Kidney (tissue), 14 donors: ENCODE measurements around the gene BEST4. TPM values are rescaled to one million over a fixed set of nuclear protein-coding genes. Genes with fewer than 3 reads are reported as not detected.

Source experiments
- DNase-seq, 5 donors: peaks; one replicate each; pipeline ENCODE4 v3.0.0-alpha.2; 2013 to 2020
- FAIRE-seq: peaks from 2 replicates; lab custom pipeline; 2012; peaks lifted over from hg19 to GRCh38; lab: Jason Lieb, UNC
- H3K27ac ChIP-seq, 2 donors: one replicate each; pipeline ENCODE4 v1.7.0; 2013; ENCODE audit warnings: low read depth in 2 of 2, low read length in 2 of 2, inconsistent platforms in 1 of 2
- H3K27me3 ChIP-seq: one replicate; pipeline ENCODE4 v1.7.1; 2013; ENCODE audit warnings: low read length, inconsistent platforms; ENCODE audit not compliant: control insufficient read depth, insufficient read depth
- H3K36me3 ChIP-seq, 3 donors: one replicate each; pipeline versions ENCODE4 v1.7.0 to v1.7.1; 2013; ENCODE audit warnings: low read length in 3 of 3, control low read depth in 1 of 3, inconsistent platforms in 1 of 3; ENCODE audit not compliant: insufficient read depth in 3 of 3, control insufficient read depth in 2 of 3
- H3K4me1 ChIP-seq, 3 donors: one replicate each; pipeline versions ENCODE4 v1.7.0 to v1.7.1; 2013; ENCODE audit warnings: low read length in 3 of 3, inconsistent platforms in 1 of 3, low read depth in 1 of 3; ENCODE audit not compliant: control insufficient read depth in 2 of 3, insufficient read depth in 2 of 3
- H3K4me3 ChIP-seq, 3 donors: one replicate each; pipeline versions ENCODE4 v1.7.0 to v1.8.1; 2013; ENCODE audit warnings: low read length in 3 of 3, control low read depth in 1 of 3, inconsistent platforms in 1 of 3
- H3K9ac ChIP-seq, 3 donors: one replicate each; pipeline versions ENCODE4 v1.7.0 to v1.7.1; 2013; ENCODE audit warnings: low read length in 3 of 3, control low read depth in 1 of 3, inconsistent platforms in 1 of 3
- H3K9me3 ChIP-seq, 3 donors: one replicate each; pipeline versions ENCODE4 v1.7.0 to v1.7.1; 2013; ENCODE audit warnings: low read length in 3 of 3, control low read depth in 1 of 3, inconsistent platforms in 1 of 3; ENCODE audit not compliant: control insufficient read depth in 2 of 3, insufficient read depth in 1 of 3
- intact Hi-C: fragments of 100-400 bp; cut with DNase I; formaldehyde crosslinking; loops from one replicate; pipeline ENCODE4 v1.11.1; 2022
- polyA plus RNA-seq: library from polyadenylated mRNA; stranded (reverse); fragments of 350-450 nt; fragmentation: Illumina TruSeq; extraction: RNeasy Lipid Tissue Mini Kit (QIAGEN cat#74804); gene quantifications from one replicate; pipeline ENCODE4 v1.2.3, GENCODE V29; 2014; ENCODE audit warnings: low read depth, low replicate concordance; ENCODE audit not compliant: insufficient read depth
- total RNA-seq: library from RNA; stranded (reverse); fragmentation: NEBNext Ultra II Directional; extraction: Animal tissue kit (Norgen Biotek cat#: 25700); gene quantifications from one replicate; pipeline ENCODE4 v1.2.1, GENCODE V29; 2021
- TF ChIP-seq, protein P1 (sequence below): IDR thresholded peaks from 3 replicates; pipeline ENCODE4 v1.5.1; 2012; ENCODE audit warnings: mild to moderate bottlenecking, moderate library complexity, borderline replicate concordance; ENCODE audit not compliant: insufficient read depth; ENCODE audit errors: extremely low read depth
- donor health status: control.
- donor health status: control.
- donor health status: control.
- donor health status: control.
- donor health status: control.
- donor health status: DM: yes; HTN: yes; CAD: no.
- donor health status: Normal renal cell carcinoma (clear cell type).

BEST4 gene
- total and polyA plus RNA-seq, 2 donors from 2014 or later = 0.37 to 0.50 TPM

DNA sequence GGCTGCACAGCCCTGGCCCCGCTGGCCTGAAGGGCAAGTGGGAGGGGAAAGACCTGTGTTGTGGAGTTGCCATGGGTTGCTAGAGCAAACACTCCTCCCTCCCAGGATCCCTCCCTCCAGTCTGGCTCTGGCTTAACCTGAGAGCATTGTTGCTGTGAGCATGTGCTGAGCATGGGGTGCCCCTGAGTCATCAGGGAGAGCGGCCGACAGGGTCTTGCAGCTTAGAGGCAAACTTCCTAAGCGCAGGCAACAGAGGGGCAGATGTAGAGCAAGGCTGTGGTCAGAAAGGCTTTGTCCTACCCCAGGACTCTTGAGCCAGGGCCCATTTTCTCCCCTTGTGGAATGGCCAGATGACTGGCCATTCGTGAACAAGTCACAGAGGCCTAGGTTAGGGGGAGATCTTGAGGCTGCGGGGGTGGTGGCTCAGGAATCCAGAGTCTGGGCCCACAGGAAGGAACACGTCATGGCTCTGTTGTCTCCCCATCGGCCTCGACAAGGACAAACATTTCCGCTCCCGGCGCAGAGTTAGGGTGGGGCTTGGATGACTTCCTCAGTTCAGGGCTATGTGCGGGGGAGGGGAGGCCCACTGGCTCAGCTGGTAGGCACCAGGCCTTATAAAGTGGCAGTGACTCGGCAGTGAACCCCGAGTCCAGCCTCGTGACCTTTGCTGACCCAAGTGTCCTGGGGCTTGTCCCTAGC, 19.5 kb upstream of the BEST4 start:
- peak; percentile 49 for FAIRE-seq
- H3K4me1 ChIP-seq = peaks cover 19 to 46% (median 39%) of the 10 kb centered on the region in 3 donors
- no peaks in the 10 kb centered on the region for H3K27me3 ChIP-seq
- TF ChIP-seq, protein P1, sequence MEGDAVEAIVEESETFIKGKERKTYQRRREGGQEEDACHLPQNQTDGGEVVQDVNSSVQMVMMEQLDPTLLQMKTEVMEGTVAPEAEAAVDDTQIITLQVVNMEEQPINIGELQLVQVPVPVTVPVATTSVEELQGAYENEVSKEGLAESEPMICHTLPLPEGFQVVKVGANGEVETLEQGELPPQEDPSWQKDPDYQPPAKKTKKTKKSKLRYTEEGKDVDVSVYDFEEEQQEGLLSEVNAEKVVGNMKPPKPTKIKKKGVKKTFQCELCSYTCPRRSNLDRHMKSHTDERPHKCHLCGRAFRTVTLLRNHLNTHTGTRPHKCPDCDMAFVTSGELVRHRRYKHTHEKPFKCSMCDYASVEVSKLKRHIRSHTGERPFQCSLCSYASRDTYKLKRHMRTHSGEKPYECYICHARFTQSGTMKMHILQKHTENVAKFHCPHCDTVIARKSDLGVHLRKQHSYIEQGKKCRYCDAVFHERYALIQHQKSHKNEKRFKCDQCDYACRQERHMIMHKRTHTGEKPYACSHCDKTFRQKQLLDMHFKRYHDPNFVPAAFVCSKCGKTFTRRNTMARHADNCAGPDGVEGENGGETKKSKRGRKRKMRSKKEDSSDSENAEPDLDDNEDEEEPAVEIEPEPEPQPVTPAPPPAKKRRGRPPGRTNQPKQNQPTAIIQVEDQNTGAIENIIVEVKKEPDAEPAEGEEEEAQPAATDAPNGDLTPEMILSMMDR = no peak
- peaks cover 0 to 8% (median 4%) of the 10 kb centered on the region in 3 donors for H3K36me3 ChIP-seq
- peak overlapping the region; percentile 98 to 100 for H3K27ac ChIP-seq
- peak overlapping the region in 2 of 3 donors; percentile 50 to 97 for H3K9ac ChIP-seq
- peak overlapping the region in 1 of 3 donors; percentile 40 for H3K4me3 ChIP-seq
- peak; percentile 90 to 99 (median 96) for DNase-seq
- intact Hi-C loops = no loop called here
- no peaks in the 10 kb centered on the region for H3K9me3 ChIP-seq

DNA sequence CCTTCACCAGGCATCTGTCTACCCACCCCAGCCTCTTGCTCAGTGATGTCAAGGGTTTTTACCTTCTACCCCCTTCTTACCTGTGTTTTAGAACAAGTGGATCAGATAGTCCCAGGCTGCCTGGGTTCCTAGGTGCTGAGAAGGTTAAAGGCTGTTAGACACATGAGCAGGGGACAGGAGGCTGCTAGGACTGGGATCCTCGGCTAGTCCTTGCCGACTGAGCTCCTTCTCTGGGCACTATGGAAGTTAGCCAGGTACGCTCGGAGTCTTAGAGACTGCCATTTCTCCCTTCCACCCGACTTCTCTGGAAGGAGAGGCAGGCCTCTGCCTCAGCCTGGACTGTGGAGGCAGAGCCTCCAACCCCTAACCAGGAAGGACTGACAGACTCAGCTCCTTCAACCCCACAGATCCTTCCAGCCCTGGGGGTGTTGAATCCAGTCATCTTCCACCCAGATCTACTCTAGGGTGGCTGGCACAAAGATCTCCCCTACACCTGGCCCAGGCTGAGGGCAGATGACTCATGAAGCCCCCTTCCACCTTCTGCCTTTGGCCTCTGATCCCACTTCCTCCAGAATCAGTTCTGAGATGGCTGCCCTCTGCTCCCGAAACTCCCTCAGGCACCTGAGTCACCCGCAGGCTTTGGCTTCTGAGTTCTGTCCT, 18.9 kb upstream of the BEST4 start, which contains the start of gene DYNLT4:
TSS of gene DYNLT4 (minus strand) at position 648 of the 660 bp plus-strand sequence. CDS start 683 bp downstream, outside the sequence.
- TF ChIP-seq, protein P1 = no peak
- Histone ChIP-seq H3K4me3 (peak within 1 kb of the TSS in 1 of 3 donors; percentile 41), H3K9me3 (no peaks in the 10 kb centered on the region), H3K27me3 (no peaks in the 10 kb centered on the region), H3K4me1 (peaks cover 23 to 52% (median 39%) of the 10 kb centered on the region in 3 donors), H3K9ac (peak within 1 kb of the TSS in 2 of 3 donors; percentile 50 to 97), H3K27ac (peak within 1 kb of the TSS; percentile 98 to 100), H3K36me3 (peaks cover 0 to 8% (median 4%) of the 10 kb centered on the region in 3 donors)
- no peak for FAIRE-seq
- intact Hi-C loops = no loop called here
- no peak for DNase-seq

- peak overlapping the region in 1 of 3 donors; percentile 41 for H3K4me3 ChIP-seq
- peaks cover 24 to 53% (median 39%) of the 10 kb centered on the region in 3 donors for H3K4me1 ChIP-seq
- H3K27me3 ChIP-seq = no peaks in the 10 kb centered on the region
- FAIRE-seq (no peak), DNase-seq (peak in 2 of 5 donors; percentile 63 to 80)
- peak overlapping the region in 2 of 3 donors; percentile 26 to 97 for H3K9ac ChIP-seq
- peaks cover 0 to 8% (median 4%) of the 10 kb centered on the region in 3 donors for H3K36me3 ChIP-seq
- intact Hi-C loops = no loop called here
- TF ChIP-seq, protein P1 = no peak
- peak overlapping the region; percentile 98 to 100 for H3K27ac ChIP-seq
- no peaks in the 10 kb centered on the region for H3K9me3 ChIP-seq
Observed at GRCh38 chr1:44806025-44806703, 18.2 kb upstream of the BEST4 start.
